Cardiac septum (tissue), 1 donor: ENCODE measurements around the gene PPP1R7. TPM values are rescaled to one million over a fixed set of nuclear protein-coding genes. Genes with fewer than 3 reads are reported as not detected.

Source experiments
- DNase-seq: peaks from one replicate; pipeline ENCODE4 v3.0.0-alpha.2; 2020; ENCODE audit warnings: low spot score
- intact Hi-C: fragments of 100-400 bp; cut with DNase I; formaldehyde crosslinking; loops from one replicate; pipeline ENCODE4 v1.14.0; 2022
- total RNA-seq: library from RNA; stranded (reverse); fragmentation: NEBNext Ultra II Directional; extraction: Animal tissue kit (Norgen Biotek cat#: 25700); gene quantifications from one replicate; pipeline ENCODE4 v1.2.1, GENCODE V29; 2021
- donor health status: DM: no; HTN: no; CAD: no.

Gene PPP1R7
- total RNA-seq, 1 donor from 2014 or later = 77.7 TPM

DNA sequence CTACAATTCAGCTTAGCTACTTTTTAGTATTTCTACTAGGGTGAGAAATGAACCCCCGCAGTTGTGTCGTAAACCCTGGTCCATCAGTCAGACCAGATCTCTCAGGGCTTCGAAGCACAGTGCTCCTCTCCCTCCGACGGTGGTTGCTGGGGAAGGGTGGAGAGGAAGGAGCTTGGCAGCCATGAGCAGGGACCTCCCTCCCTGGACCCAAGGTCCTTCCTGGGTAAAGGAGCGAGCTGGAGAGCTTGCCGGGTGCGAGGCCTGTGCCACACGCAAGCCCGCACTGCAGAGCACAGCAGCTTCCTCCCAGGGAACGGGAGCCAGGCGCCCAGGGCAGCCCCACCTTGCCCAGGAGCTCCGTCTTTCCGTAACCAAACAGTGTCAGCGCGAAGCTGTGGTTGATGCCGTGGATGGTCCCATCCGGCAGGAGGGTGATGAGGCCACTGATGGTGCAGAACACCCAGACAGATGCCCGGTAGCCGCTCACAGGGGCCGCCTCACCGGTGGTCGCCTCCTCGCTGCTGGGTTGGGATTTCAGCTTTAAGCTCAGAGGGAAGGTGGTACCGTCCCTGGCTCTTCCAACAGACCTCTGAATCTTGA is 13.5 kb upstream of the PPP1R7 start:
- no peak for DNase-seq
- intact Hi-C loops = no loop called here

- DNase-seq = no peak
- intact Hi-C loops = no loop called here
Observed at GRCh38 chr2:241137276-241138190, 12.7 kb upstream of the PPP1R7 start.

- DNase-seq = no peak
- intact Hi-C loops = no loop called here
Observed at GRCh38 chr2:241138471-241138870, 11.8 kb upstream of the PPP1R7 start.

- no peak for DNase-seq
- intact Hi-C loops = no loop called here
Observed at GRCh38 chr2:241139531-241140444, 10.5 kb upstream of the PPP1R7 start.

GRCh38 chr2:241140445-241140840 is 9.8 kb upstream of the PPP1R7 start:
- no peak for DNase-seq
- intact Hi-C loops = no loop called here

DNA sequence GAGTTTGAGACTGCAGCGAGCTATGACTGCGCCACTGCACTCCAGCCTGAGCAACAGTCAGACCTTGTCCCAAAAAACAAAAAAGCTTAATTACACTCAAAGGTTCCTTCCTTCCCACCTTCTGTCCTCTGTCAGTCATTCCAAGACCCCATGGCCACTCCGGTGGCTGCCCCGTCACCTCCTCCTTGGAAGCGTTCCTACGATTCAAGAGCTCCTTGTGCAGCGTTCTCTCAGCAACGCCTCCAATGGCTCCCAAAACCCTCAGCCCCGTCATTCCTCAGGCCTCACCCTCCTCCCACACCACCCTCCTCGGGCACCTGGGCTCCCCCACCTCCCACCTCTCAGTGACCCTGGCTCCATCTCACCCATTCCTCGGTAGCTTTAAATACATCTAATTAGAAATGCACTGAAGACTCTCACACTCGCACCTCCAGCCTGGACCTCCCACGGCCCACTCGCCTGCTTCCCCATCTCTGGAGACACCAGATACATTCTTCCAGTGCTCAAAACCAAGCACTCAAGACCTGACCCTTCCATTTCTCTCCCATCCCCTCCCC is 9.0 kb upstream of the PPP1R7 start:
- intact Hi-C loops = no loop called here
- DNase-seq = no peak

GRCh38 chr2:241142063-241142462 is 8.2 kb upstream of the PPP1R7 start:
- intact Hi-C loops = no loop called here

GRCh38 chr2:241142593-241142992 is 7.7 kb upstream of the PPP1R7 start:
- no peak for DNase-seq
- intact Hi-C loops = no loop called here

More at GRCh38 chr2:241142063-241142462, 8.2 kb upstream of the PPP1R7 start:
- DNase-seq = no peak

- intact Hi-C loops = loop anchor here (5.0 kb wide), 1 partner anchor 559 kb away; the partner anchor contains the start of gene CAPN10
- no peak for DNase-seq
Observed at GRCh38 chr2:241146286-241146685, 4.0 kb upstream of the PPP1R7 start.

DNA sequence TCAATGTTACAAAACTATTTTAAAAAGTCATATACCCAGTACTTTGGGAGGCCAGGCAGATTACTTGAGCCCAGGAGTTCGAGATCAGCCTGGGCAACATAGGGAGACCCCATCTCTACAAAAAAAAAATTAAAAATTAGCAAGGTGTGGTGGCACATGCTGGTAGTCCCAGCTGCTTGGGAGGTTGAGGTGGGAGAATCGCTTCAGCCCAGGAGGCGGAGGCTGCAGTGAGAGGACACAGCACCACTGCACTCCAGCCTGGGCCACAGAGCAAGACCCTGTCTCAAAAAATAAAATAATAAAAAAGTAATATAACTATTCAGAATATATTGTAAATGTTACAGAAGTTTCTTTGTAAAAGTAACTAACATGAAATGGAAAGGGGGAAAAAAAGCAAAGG is 2.9 kb upstream of the PPP1R7 start:
- DNase-seq = no peak
- intact Hi-C loops = loop anchor here (5.0 kb wide), 1 partner anchor 560 kb away; the partner anchor contains the start of gene CAPN10

DNA sequence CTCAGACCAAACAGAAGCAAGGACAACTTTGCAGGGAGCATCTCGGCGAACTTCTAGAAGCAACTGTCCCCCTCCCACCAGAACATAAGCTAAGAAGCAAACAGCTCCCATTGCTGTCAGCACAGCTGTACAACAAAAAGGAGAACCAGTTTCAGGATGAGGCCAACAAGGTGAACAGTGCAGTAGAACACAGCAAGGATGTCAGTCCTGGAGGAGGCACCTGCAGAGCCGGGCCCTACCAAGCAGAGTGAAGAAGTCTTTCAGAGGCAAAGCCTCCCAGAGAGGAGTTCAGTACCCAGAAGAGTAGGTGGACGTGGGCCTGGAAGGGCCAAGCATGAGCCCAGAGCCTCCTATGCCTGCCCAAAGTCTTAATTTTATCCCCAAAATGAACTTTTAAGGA is 2.0 kb upstream of the PPP1R7 start:
- intact Hi-C loops = loop anchor here (5.0 kb wide), 1 partner anchor 561 kb away; the partner anchor contains the start of gene CAPN10
- no peak for DNase-seq

GRCh38 chr2:241148891-241149674 is 1.2 kb upstream of the PPP1R7 start, which contains the start of gene PASK:
Gene PASK, minus strand, starts transcription at chr2:241149472. Its CDS starts 6,440 bp downstream, at chr2:241143032.
- intact Hi-C loops = loop anchor here (5.0 kb wide), 1 partner anchor 562 kb away; the partner anchor contains the start of gene CAPN10
- peak; percentile 98 for DNase-seq

DNA sequence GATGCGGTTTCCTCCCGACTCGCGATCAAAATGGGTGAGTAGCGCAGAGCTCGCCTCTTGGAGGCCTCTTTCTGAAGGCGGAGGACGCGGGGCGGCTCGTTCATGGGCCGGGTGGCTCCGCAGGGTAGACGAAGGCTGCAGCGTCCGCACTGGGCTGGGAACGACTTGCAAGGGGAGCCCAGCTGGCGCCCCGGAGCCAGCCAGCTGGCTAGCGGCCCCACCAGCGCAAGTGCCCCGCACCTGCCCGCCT is 667 bp upstream of the PPP1R7 start:
- no peak for DNase-seq
- intact Hi-C loops = loop anchor here (5.0 kb wide), 1 partner anchor 562 kb away; the partner anchor contains the start of gene CAPN10

DNA sequence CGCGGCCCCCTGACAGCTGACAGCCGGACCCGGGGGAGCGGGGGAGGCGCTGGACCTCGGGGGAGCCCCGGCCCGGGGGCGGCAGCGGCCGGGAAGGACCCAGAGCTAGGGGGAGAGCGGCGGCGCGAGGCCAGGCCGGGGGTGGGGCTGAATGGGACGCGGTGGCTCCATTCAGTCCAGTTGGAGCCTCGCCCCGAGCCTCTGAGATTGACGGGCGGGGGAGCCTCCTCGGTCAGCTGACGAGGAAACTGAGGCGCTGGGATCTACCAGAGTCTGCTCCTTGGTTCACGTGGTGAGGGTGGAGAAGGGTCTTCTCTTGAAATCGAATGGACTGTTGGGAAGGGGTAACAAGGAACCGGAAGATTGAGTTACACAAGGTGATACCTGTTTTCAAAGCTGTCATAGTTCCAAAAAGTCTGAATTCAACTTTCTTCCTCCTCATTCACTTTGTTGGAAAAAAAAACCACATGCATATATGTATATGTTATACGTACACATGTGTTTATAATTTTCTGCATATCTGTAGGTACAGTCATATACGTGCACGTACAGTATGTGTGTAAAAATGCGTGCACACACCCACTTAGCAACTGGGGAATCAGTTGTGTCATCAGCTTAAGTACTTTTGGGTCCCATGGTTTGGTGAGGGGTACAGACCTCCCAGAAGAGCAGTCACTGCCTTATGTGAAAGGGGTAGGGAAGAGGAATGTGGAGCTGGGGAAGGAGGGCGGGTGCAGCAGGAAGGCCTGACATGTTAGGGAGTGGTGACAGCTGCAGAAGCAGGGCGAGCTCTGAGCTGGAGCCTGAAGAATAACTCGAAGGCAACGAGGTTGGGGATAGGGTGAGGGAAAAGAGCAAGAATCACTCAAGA is 628 bp downstream of the PPP1R7 start:
- intact Hi-C loops = loop anchor here (2.0 to 5.0 kb wide), 2 partner anchors 48 to 121 kb away; partner anchors contain the start of gene MTERF4
- DNase-seq = peak; percentile 81

- DNase-seq = no peak
- intact Hi-C loops = loop anchor here (2.0 to 5.0 kb wide), 2 partner anchors 49 to 120 kb away; partner anchors contain the start of gene MTERF4
Observed at GRCh38 chr2:241151934-241152660, 1.8 kb downstream of the PPP1R7 start.

DNA sequence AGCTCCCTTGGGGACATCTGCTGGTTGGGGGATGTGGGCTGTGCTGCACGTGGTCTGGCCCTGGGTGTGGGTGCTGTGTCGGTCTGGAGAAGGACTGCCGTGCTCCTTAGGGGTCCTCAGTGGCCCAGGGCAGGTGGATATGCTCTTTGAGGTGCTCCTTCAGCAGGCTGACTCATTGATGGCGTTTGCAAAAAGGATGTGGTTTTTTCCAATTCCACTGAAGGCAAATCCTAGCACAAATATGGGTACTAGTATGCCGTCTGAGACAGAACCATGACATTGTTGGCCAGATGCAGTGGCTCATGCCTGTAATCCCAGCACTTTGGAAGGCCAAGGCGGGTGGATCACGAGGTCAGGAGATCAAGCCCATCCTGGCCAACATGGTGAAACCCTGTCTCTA is 3.3 kb downstream of the PPP1R7 start:
- DNase-seq = no peak
- intact Hi-C loops = loop anchor here (5.0 kb wide), 1 partner anchor 119 kb away; no protein-coding TSS in a partner anchor

DNA sequence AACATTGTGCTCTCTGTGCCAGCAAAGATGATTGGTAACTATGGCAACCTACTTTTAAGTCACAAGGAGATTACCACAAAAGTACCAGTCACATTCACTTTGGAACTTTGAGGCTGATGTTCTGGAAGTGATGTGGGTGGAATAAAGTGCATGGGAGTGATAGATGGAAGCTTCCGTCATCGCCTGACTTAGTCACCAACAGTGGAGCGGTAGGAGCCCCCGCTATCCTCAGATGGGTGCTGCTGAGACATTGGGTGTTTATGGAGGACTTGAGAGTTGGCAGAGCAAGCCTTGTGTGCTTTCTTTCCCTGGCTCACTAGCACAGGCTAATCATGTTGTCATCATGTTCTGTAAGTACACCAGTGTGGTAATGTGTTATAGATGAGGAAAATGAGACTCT is 4.6 kb downstream of the PPP1R7 start:
- intact Hi-C loops = loop anchor here (5.0 kb wide), 2 partner anchors 62 to 117 kb away; no protein-coding TSS in a partner anchor
- DNase-seq = no peak
